ENCODE data around the gene PPIE.

The PPIE gene

GRCh38 chr1:39738622-39739366, at the start of gene PPIE:
TSS of gene PPIE (plus strand) at chr1:39738882. CDS start at chr1:39738901, 19 bp downstream.
- peak; percentile 97 to 98 for DNase-seq

- no peak for DNase-seq
Measured at GRCh38 chr1:39689214-39689613, 49.5 kb upstream of the PPIE start.

GRCh38 chr1:39689635-39690034, 49.0 kb upstream of the PPIE start:
- DNase-seq = no peak

- DNase-seq = no peak
Measured at GRCh38 chr1:39690225-39690624, 48.5 kb upstream of the PPIE start.

GRCh38 chr1:39690794-39691382, 47.8 kb upstream of the PPIE start:
- DNase-seq = no peak

- peak; percentile 89 to 94 for DNase-seq
Measured at GRCh38 chr1:39691383-39692151, 47.1 kb upstream of the PPIE start, which contains the start of gene HPCAL4. TSS of gene HPCAL4 (minus strand) at chr1:39691433. CDS start at chr1:39684603, 6,830 bp downstream.

- DNase-seq = peak; percentile 16 to 24
Measured at GRCh38 chr1:39692152-39693074, 46.3 kb upstream of the PPIE start.

- DNase-seq = no peak
Measured at GRCh38 chr1:39694026-39694425, 44.7 kb upstream of the PPIE start.

- DNase-seq = no peak
Measured at GRCh38 chr1:39695016-39695415, 43.7 kb upstream of the PPIE start.

GRCh38 chr1:39696448-39696847, 42.2 kb upstream of the PPIE start:
- DNase-seq = no peak

GRCh38 chr1:39698568-39698967, 40.1 kb upstream of the PPIE start:
- DNase-seq = no peak

- DNase-seq = no peak
Measured at GRCh38 chr1:39699419-39699818, 39.3 kb upstream of the PPIE start.

GRCh38 chr1:39700348-39700747, 38.3 kb upstream of the PPIE start:
- DNase-seq = no peak

- no peak for DNase-seq
Measured at GRCh38 chr1:39701049-39701439, 37.6 kb upstream of the PPIE start.

- no peak for DNase-seq
Measured at GRCh38 chr1:39704757-39705156, 33.9 kb upstream of the PPIE start.

GRCh38 chr1:39707506-39707905, 31.2 kb upstream of the PPIE start:
- DNase-seq = no peak

- no peak for DNase-seq
Measured at GRCh38 chr1:39711104-39711965, 27.3 kb upstream of the PPIE start.

GRCh38 chr1:39711966-39712340, 26.7 kb upstream of the PPIE start:
- DNase-seq = no peak

- DNase-seq = no peak
Measured at GRCh38 chr1:39713557-39713956, 25.1 kb upstream of the PPIE start.

GRCh38 chr1:39717809-39718208, 20.9 kb upstream of the PPIE start:
- no peak for DNase-seq

GRCh38 chr1:39720094-39720999, 18.3 kb upstream of the PPIE start:
- DNase-seq = no peak

Measured in activated CD4-positive, alpha-beta T cell treated with anti-CD3 and anti-CD28 coated beads for 4 hours (primary cell).